PC-9 (cell line): ENCODE measurements around the gene PSMG4.

Source experiments
- CTCF ChIP-seq: fragments of 200-600 bp; sonication (generic); conservative IDR thresholded peaks from 2 replicates; pipeline ENCODE4 v1.6.1; 2017; ENCODE audit warnings: mixed run types, antibody characterized with exemption, mild to moderate bottlenecking, moderate library complexity
- EZH2 ChIP-seq: fragments of 200-600 bp; sonication (generic); IDR thresholded peaks from 2 replicates; pipeline ENCODE4 v1.8.0; 2017; ENCODE audit warnings: antibody characterized with exemption, low read depth

- TF ChIP-seq CTCF (no peak), EZH2 (no peak)
Observed at GRCh38 chr6:3287976-3288707, 29.4 kb downstream of the PSMG4 start.
